ENCODE data around the gene MAP3K15.

The MAP3K15 gene

GRCh38 chrX:19392078-19392477, 123.2 kb downstream of the MAP3K15 start:
- no peak for DNase-seq

- no peak for DNase-seq
Observed at GRCh38 chrX:19389227-19389845, 126.0 kb downstream of the MAP3K15 start.

- no peak for DNase-seq
Observed at GRCh38 chrX:19388741-19389140, 126.6 kb downstream of the MAP3K15 start.

GRCh38 chrX:19388064-19388679, 127.1 kb downstream of the MAP3K15 start:
- no peak for DNase-seq

GRCh38 chrX:19386679-19387078, 128.6 kb downstream of the MAP3K15 start:
- DNase-seq: no peak

GRCh38 chrX:19382555-19383145, 132.7 kb downstream of the MAP3K15 start:
- DNase-seq: peak; percentile 31

- no peak for DNase-seq
Observed at GRCh38 chrX:19381326-19381725, 134.0 kb downstream of the MAP3K15 start.

- DNase-seq: no peak
Observed at GRCh38 chrX:19377799-19378198, 137.5 kb downstream of the MAP3K15 start.

- DNase-seq: no peak
Observed at GRCh38 chrX:19375546-19375945, 139.8 kb downstream of the MAP3K15 start.

- DNase-seq: peak; percentile 28
Observed at GRCh38 chrX:19373351-19373891, 141.9 kb downstream of the MAP3K15 start.

- DNase-seq: peak; percentile 59
Observed at GRCh38 chrX:19372547-19373331, 142.6 kb downstream of the MAP3K15 start.

- peak; percentile 78 for DNase-seq
Observed at GRCh38 chrX:19372170-19372546, 143.2 kb downstream of the MAP3K15 start.

GRCh38 chrX:19370061-19370460, 145.2 kb downstream of the MAP3K15 start:
- no peak for DNase-seq

GRCh38 chrX:19368576-19368975, 146.7 kb downstream of the MAP3K15 start:
- DNase-seq: no peak

GRCh38 chrX:19361701-19362100, 153.6 kb downstream of the MAP3K15 start:
- no peak for DNase-seq

- no peak for DNase-seq
Observed at GRCh38 chrX:19360903-19361302, 154.4 kb downstream of the MAP3K15 start.

- no peak for DNase-seq
Observed at GRCh38 chrX:19358521-19358920, 156.8 kb downstream of the MAP3K15 start.

GRCh38 chrX:19354625-19355024, 160.7 kb downstream of the MAP3K15 start:
- no peak for DNase-seq

- no peak for DNase-seq
Observed at GRCh38 chrX:19350941-19351384, 164.3 kb downstream of the MAP3K15 start.

- no peak for DNase-seq
Observed at GRCh38 chrX:19349264-19349663, 166.0 kb downstream of the MAP3K15 start.

GRCh38 chrX:19347916-19348315, 167.4 kb downstream of the MAP3K15 start:
- no peak for DNase-seq

- DNase-seq: no peak
Observed at GRCh38 chrX:19344661-19345060, 170.6 kb downstream of the MAP3K15 start.

All from retina (tissue), 1 donor.